ENCODE results near the gene SVIP. TPM values are rescaled to one million over a fixed set of nuclear protein-coding genes. Genes with fewer than 3 reads are reported as not detected.

Gene SVIP
- total and polyA plus RNA-seq, 2 donors: 16.0 to 21.9 TPM

GRCh38 chr11:22846726-22847125 lies 17.1 kb upstream of the SVIP start:
- WGBS: 97% methylated on average over 1 of the region's 1 CpG
- H3K9me3 ChIP-seq (ENCODE audit: control insufficient read depth in 2 of 2, insufficient read depth in 1 of 2, low read length in 1 of 2): no peaks in the 10 kb centered on the region
- DNase-seq (ENCODE audit: low read depth in 6 of 9, low spot score in 9 of 9): no peak
- H3K4me3 ChIP-seq (ENCODE audit: low read length in 2 of 2): no peak overlapping the region
- no peaks in the 10 kb centered on the region for H3K27me3 ChIP-seq (ENCODE audit: control insufficient read depth in 2 of 2, insufficient read depth in 1 of 2, low read length in 1 of 2)
- no peaks in the 10 kb centered on the region for H3K36me3 ChIP-seq (ENCODE audit: control insufficient read depth in 2 of 2, insufficient read depth in 2 of 2, low read length in 1 of 2)
- H3K4me1 ChIP-seq (ENCODE audit: control insufficient read depth in 2 of 2, insufficient read depth in 2 of 2, low read length in 2 of 2): no peaks in the 10 kb centered on the region
- no peak overlapping the region for H3K27ac ChIP-seq (ENCODE audit: low read depth in 1 of 2, low read length in 1 of 2)

GRCh38 chr11:22832315-22833015 lies 2.9 kb upstream of the SVIP start:
- DNase-seq (ENCODE audit: low read depth in 6 of 9, low spot score in 9 of 9): no peak
- no peaks in the 10 kb centered on the region for H3K27me3 ChIP-seq (ENCODE audit: control insufficient read depth in 2 of 2, insufficient read depth in 1 of 2, low read length in 1 of 2)
- H3K4me1 ChIP-seq (ENCODE audit: control insufficient read depth in 2 of 2, insufficient read depth in 2 of 2, low read length in 2 of 2): peaks cover 3% of the 10 kb centered on the region in 2 donors
- H3K4me3 ChIP-seq (ENCODE audit: low read length in 2 of 2): no peak overlapping the region
- no peaks in the 10 kb centered on the region for H3K36me3 ChIP-seq (ENCODE audit: control insufficient read depth in 2 of 2, insufficient read depth in 2 of 2, low read length in 1 of 2)
- H3K9me3 ChIP-seq (ENCODE audit: control insufficient read depth in 2 of 2, insufficient read depth in 1 of 2, low read length in 1 of 2): no peaks in the 10 kb centered on the region
- H3K27ac ChIP-seq (ENCODE audit: low read depth in 1 of 2, low read length in 1 of 2): no peak overlapping the region
- WGBS: 97% methylated on average over 3 of the region's 3 CpGs

- Histone ChIP-seq H3K9me3 (ENCODE audit: control insufficient read depth in 2 of 2, insufficient read depth in 1 of 2, low read length in 1 of 2) (no peaks in the 10 kb centered on the region), H3K36me3 (ENCODE audit: control insufficient read depth in 2 of 2, insufficient read depth in 2 of 2, low read length in 1 of 2) (no peaks in the 10 kb centered on the region), H3K4me3 (ENCODE audit: low read length in 2 of 2) (peak overlapping the region; percentile 15 to 69), H3K27me3 (ENCODE audit: control insufficient read depth in 2 of 2, insufficient read depth in 1 of 2, low read length in 1 of 2) (no peaks in the 10 kb centered on the region), H3K4me1 (ENCODE audit: control insufficient read depth in 2 of 2, insufficient read depth in 2 of 2, low read length in 2 of 2) (peaks cover 3% of the 10 kb centered on the region in 2 donors), H3K27ac (ENCODE audit: low read depth in 1 of 2, low read length in 1 of 2) (no peak overlapping the region)
- no peak for DNase-seq (ENCODE audit: low read depth in 6 of 9, low spot score in 9 of 9)
- WGBS: 17% methylated on average over 4 of the region's 4 CpGs
Observed at GRCh38 chr11:22830082-22830414, 447 bp upstream of the SVIP start.

DNA sequence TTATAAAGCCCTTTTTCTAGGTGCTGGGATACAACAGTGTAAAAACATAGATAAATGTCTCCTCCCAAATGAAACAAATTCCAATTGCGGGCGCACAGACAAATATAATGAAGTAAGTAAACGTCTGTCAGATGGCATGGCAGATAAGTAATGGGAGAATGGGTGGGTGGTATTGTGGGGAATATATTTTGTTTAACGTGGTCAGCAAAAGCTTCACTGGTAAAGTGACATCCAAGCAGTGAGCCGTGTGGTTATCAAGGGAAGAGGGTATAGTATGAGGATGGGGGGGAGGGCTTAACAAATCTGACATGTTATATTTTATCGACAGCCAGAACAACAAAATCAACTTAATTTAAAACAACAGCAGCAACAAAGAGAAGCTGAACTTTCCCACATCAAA lies 1.2 kb downstream of the SVIP start:
- H3K4me1 ChIP-seq (ENCODE audit: control insufficient read depth in 2 of 2, insufficient read depth in 2 of 2, low read length in 2 of 2): peaks cover 3% of the 10 kb centered on the region in 2 donors
- 43% methylated on average over 6 of the region's 6 CpGs for WGBS
- no peaks in the 10 kb centered on the region for H3K27me3 ChIP-seq (ENCODE audit: control insufficient read depth in 2 of 2, insufficient read depth in 1 of 2, low read length in 1 of 2)
- peaks cover 0 to 3% of the 10 kb centered on the region in 2 donors for H3K36me3 ChIP-seq (ENCODE audit: control insufficient read depth in 2 of 2, insufficient read depth in 2 of 2, low read length in 1 of 2)
- H3K27ac ChIP-seq (ENCODE audit: low read depth in 1 of 2, low read length in 1 of 2): no peak overlapping the region
- peak in 1 of 9 donors; percentile 1 for DNase-seq (ENCODE audit: low read depth in 6 of 9, low spot score in 9 of 9)
- H3K4me3 ChIP-seq (ENCODE audit: low read length in 2 of 2): peak overlapping the region in 1 of 2 donors; percentile 89
- H3K9me3 ChIP-seq (ENCODE audit: control insufficient read depth in 2 of 2, insufficient read depth in 1 of 2, low read length in 1 of 2): no peaks in the 10 kb centered on the region

GRCh38 chr11:22822203-22822602 lies 7.4 kb downstream of the SVIP start:
- H3K4me3 ChIP-seq (ENCODE audit: low read length in 2 of 2): no peak overlapping the region
- no peak overlapping the region for H3K27ac ChIP-seq (ENCODE audit: low read depth in 1 of 2, low read length in 1 of 2)
- 98% methylated on average over 2 of the region's 2 CpGs for WGBS
- no peaks in the 10 kb centered on the region for H3K27me3 ChIP-seq (ENCODE audit: control insufficient read depth in 2 of 2, insufficient read depth in 1 of 2, low read length in 1 of 2)
- H3K36me3 ChIP-seq (ENCODE audit: control insufficient read depth in 2 of 2, insufficient read depth in 2 of 2, low read length in 1 of 2): peaks cover 0 to 8% of the 10 kb centered on the region in 2 donors
- no peak for DNase-seq (ENCODE audit: low read depth in 6 of 9, low spot score in 9 of 9)
- no peaks in the 10 kb centered on the region for H3K4me1 ChIP-seq (ENCODE audit: control insufficient read depth in 2 of 2, insufficient read depth in 2 of 2, low read length in 2 of 2)
- no peaks in the 10 kb centered on the region for H3K9me3 ChIP-seq (ENCODE audit: control insufficient read depth in 2 of 2, insufficient read depth in 1 of 2, low read length in 1 of 2)

DNA sequence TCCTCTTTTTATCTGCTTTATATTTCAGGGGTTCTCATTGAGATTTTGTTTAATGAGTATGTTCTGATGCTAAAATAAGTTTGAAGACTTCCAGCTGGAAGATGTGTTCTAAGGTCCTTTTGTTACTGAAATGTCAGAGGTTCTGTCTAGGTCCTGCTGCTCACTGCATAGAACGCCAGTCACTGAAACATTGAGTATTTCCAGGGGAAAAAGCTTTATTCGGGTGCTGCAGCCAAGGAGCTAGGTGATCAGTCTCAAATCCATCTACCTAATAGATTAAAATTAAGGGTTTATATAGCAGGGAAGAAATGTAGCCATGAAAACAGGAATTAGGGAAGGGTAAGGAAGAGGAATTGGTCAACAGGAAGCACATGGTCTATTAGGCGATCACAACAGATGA lies 19.7 kb downstream of the SVIP start:
- no peaks in the 10 kb centered on the region for H3K9me3 ChIP-seq (ENCODE audit: control insufficient read depth in 2 of 2, insufficient read depth in 1 of 2, low read length in 1 of 2)
- H3K36me3 ChIP-seq (ENCODE audit: control insufficient read depth in 2 of 2, insufficient read depth in 2 of 2, low read length in 1 of 2): no peaks in the 10 kb centered on the region
- no peak overlapping the region for H3K27ac ChIP-seq (ENCODE audit: low read depth in 1 of 2, low read length in 1 of 2)
- H3K4me1 ChIP-seq (ENCODE audit: control insufficient read depth in 2 of 2, insufficient read depth in 2 of 2, low read length in 2 of 2): no peaks in the 10 kb centered on the region
- no peak for DNase-seq (ENCODE audit: low read depth in 6 of 9, low spot score in 9 of 9)
- 96% methylated on average over 3 of the region's 3 CpGs for WGBS
- H3K4me3 ChIP-seq (ENCODE audit: low read length in 2 of 2): no peak overlapping the region
- no peaks in the 10 kb centered on the region for H3K27me3 ChIP-seq (ENCODE audit: control insufficient read depth in 2 of 2, insufficient read depth in 1 of 2, low read length in 1 of 2)

GRCh38 chr11:22808571-22809197 lies 20.9 kb downstream of the SVIP start:
- Histone ChIP-seq H3K36me3 (ENCODE audit: control insufficient read depth in 2 of 2, insufficient read depth in 2 of 2, low read length in 1 of 2) (no peaks in the 10 kb centered on the region), H3K9me3 (ENCODE audit: control insufficient read depth in 2 of 2, insufficient read depth in 1 of 2, low read length in 1 of 2) (no peaks in the 10 kb centered on the region), H3K4me1 (ENCODE audit: control insufficient read depth in 2 of 2, insufficient read depth in 2 of 2, low read length in 2 of 2) (no peaks in the 10 kb centered on the region), H3K27ac (ENCODE audit: low read depth in 1 of 2, low read length in 1 of 2) (no peak overlapping the region), H3K4me3 (ENCODE audit: low read length in 2 of 2) (no peak overlapping the region), H3K27me3 (ENCODE audit: control insufficient read depth in 2 of 2, insufficient read depth in 1 of 2, low read length in 1 of 2) (no peaks in the 10 kb centered on the region)
- DNase-seq (ENCODE audit: low read depth in 6 of 9, low spot score in 9 of 9): peak in 1 of 9 donors; percentile 1
- 94% methylated on average over 3 of the region's 3 CpGs for WGBS

GRCh38 chr11:22807855-22808570 lies 21.6 kb downstream of the SVIP start:
- Histone ChIP-seq H3K4me1 (ENCODE audit: control insufficient read depth in 2 of 2, insufficient read depth in 2 of 2, low read length in 2 of 2) (no peaks in the 10 kb centered on the region), H3K4me3 (ENCODE audit: low read length in 2 of 2) (no peak overlapping the region), H3K9me3 (ENCODE audit: control insufficient read depth in 2 of 2, insufficient read depth in 1 of 2, low read length in 1 of 2) (no peaks in the 10 kb centered on the region), H3K27me3 (ENCODE audit: control insufficient read depth in 2 of 2, insufficient read depth in 1 of 2, low read length in 1 of 2) (no peaks in the 10 kb centered on the region), H3K27ac (ENCODE audit: low read depth in 1 of 2, low read length in 1 of 2) (no peak overlapping the region), H3K36me3 (ENCODE audit: control insufficient read depth in 2 of 2, insufficient read depth in 2 of 2, low read length in 1 of 2) (no peaks in the 10 kb centered on the region)
- DNase-seq (ENCODE audit: low read depth in 6 of 9, low spot score in 9 of 9): no peak
- 95% methylated on average over 2 of the region's 2 CpGs for WGBS

GRCh38 chr11:22807391-22807790 lies 22.2 kb downstream of the SVIP start:
- no peaks in the 10 kb centered on the region for H3K36me3 ChIP-seq (ENCODE audit: control insufficient read depth in 2 of 2, insufficient read depth in 2 of 2, low read length in 1 of 2)
- H3K4me3 ChIP-seq (ENCODE audit: low read length in 2 of 2): no peak overlapping the region
- H3K4me1 ChIP-seq (ENCODE audit: control insufficient read depth in 2 of 2, insufficient read depth in 2 of 2, low read length in 2 of 2): no peaks in the 10 kb centered on the region
- no peaks in the 10 kb centered on the region for H3K9me3 ChIP-seq (ENCODE audit: control insufficient read depth in 2 of 2, insufficient read depth in 1 of 2, low read length in 1 of 2)
- no peaks in the 10 kb centered on the region for H3K27me3 ChIP-seq (ENCODE audit: control insufficient read depth in 2 of 2, insufficient read depth in 1 of 2, low read length in 1 of 2)
- 94% methylated on average over 2 of the region's 2 CpGs for WGBS
- no peak overlapping the region for H3K27ac ChIP-seq (ENCODE audit: low read depth in 1 of 2, low read length in 1 of 2)
- no peak for DNase-seq (ENCODE audit: low read depth in 6 of 9, low spot score in 9 of 9)

Measured in thymus (tissue), 11 donors.